Rectal smooth muscle tissue (tissue), 1 donor: ENCODE measurements around the gene PRKCH.
A peak's percentile ranks its signal among the peaks of the same experiment; 100 is the strongest.

ENCODE experiments used
- H3K27ac ChIP-seq: one replicate; pipeline ENCODE4 v1.7.0; 2013; ENCODE audit warnings: low read depth, low read length, inconsistent platforms
- H3K27me3 ChIP-seq: one replicate; pipeline ENCODE4 v1.7.0; 2013; ENCODE audit warnings: low read length; ENCODE audit not compliant: control insufficient read depth, insufficient read depth
- H3K36me3 ChIP-seq: one replicate; pipeline ENCODE4 v1.7.0; 2013; ENCODE audit warnings: low read length; ENCODE audit not compliant: control insufficient read depth, insufficient read depth
- H3K4me1 ChIP-seq: one replicate; pipeline ENCODE4 v1.7.0; 2013; ENCODE audit warnings: low read length; ENCODE audit not compliant: control insufficient read depth, insufficient read depth
- H3K4me3 ChIP-seq: one replicate; pipeline ENCODE4 v1.7.0; 2013; ENCODE audit warnings: low read length
- H3K9ac ChIP-seq: one replicate; pipeline ENCODE4 v1.7.0; 2013; ENCODE audit warnings: low read length

The PRKCH gene

DNA sequence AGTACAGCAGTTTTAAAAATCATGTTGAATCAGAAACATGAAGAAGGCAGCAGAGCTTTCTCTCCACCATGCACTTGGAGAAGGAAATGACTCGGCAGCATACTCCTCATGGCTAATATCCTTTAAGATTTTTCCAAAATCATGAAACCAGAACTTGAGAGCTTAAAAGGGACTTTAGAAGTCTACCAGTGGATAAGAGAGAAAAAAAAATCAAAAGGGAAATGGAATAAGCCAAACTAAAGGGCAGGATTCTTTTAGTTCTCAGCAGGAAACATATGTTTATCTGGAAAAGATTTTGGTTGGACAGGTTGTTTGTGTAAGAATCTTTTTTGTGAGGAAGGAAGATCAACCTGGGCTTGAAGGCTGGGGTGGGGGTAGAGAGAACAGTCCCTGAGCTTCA lies 111.8 kb downstream of the PRKCH start:
- H3K27me3 ChIP-seq: no peaks in the 10 kb centered on the region
- H3K27ac ChIP-seq: no peak overlapping the region
- no peak overlapping the region for H3K9ac ChIP-seq
- H3K4me3 ChIP-seq: no peak overlapping the region
- H3K4me1 ChIP-seq: no peaks in the 10 kb centered on the region
- H3K36me3 ChIP-seq: no peaks in the 10 kb centered on the region

DNA sequence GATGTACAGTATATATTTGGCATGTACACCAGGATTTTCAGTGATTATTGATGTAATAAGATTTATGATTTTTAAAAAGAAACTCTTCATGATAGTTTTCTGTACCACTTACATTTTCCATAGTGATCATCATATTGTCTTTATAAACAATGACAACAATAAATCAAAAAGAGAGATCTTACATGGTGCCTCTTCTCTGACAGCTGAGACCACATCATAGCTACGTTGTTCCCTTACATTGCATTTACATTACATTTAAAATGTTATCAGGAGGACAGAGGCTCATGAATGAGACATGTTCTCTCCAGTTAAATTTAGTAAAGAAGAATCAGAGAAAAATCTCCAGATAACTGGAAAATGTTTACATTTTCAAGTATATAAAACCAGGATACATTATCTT lies 112.4 kb downstream of the PRKCH start:
- no peaks in the 10 kb centered on the region for H3K27me3 ChIP-seq
- H3K9ac ChIP-seq: no peak overlapping the region
- H3K27ac ChIP-seq: no peak overlapping the region
- H3K36me3 ChIP-seq: no peaks in the 10 kb centered on the region
- H3K4me1 ChIP-seq: no peaks in the 10 kb centered on the region
- no peak overlapping the region for H3K4me3 ChIP-seq

DNA sequence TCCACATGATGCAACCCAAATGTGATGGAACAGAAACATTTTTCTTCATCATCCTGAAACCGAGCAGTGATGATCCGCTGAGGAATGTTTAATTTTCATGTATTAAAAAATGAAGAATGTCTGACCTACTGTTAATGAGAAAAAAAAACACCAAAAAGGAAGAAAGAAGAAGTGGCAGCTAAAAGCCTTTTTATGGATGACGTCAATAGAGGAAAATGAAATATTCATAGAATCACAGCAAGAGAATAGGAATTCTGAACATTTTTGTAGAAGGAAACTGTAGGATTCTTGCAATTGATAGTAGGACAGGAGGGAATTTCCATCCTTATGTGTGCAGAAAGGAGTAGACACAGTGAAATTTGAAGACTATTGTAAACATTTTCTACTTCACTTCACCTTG lies 112.9 kb downstream of the PRKCH start:
- H3K4me3 ChIP-seq: no peak overlapping the region
- H3K27me3 ChIP-seq: no peaks in the 10 kb centered on the region
- H3K27ac ChIP-seq: no peak overlapping the region
- H3K36me3 ChIP-seq: no peaks in the 10 kb centered on the region
- no peaks in the 10 kb centered on the region for H3K4me1 ChIP-seq
- H3K9ac ChIP-seq: no peak overlapping the region

DNA sequence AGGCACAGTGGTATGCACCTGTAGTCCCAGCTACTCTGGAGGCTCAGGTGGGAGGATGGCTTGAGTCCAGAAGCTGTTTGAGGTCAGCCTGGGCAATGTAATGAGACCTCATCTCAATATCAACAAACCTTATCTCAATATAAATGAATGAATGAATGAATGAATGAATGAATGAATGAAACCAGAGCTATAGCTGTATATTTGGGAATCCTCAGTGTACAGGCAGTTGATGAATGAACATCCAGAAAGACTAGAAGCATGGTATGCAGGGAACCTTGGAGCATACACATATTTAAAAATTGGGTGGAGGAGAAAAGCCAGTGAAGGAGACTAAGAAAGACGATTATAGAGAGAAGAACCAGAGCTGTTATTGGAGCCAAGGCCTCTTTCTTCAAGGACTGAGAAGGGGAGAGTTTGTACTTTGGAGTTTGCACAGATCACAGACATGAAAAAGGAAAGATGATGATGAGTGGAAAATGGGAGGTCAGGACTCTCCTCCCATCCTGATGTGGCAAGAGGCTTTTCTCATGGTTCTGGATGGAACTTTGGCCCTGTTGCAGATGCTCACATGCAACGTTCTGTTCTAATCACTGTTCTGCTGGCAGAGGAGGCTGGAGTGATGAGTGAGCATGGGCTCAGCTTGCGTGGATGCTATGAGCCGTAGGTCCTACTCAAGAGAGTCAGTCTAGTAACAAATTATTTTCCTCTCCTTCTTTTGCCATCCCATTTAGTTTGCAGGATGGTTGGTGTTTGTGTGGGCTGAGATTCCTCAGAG lies 114.4 kb downstream of the PRKCH start:
- H3K4me1 ChIP-seq: no peaks in the 10 kb centered on the region

DNA sequence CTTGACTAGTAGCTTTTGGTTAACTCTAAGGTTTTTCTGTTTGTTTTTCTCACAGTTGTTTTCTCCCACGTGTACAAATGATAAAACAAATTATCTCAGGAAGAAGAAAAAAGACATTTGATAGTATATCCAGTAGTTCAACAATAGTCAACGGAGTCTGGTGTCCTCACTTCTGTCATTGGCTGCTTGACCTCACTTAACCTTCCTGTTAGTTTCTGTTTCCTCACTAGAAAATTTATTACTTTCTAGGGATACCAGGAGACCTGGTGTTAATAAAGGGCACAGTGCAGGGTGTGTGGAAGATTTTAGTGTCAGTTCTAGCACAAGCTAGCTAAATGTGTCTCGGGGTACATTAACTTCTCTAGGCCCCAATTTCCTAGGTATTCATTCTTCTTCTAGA lies 116.0 kb downstream of the PRKCH start:
- Histone ChIP-seq H3K27ac (no peak overlapping the region), H3K9ac (no peak overlapping the region), H3K4me1 (no peaks in the 10 kb centered on the region), H3K4me3 (no peak overlapping the region), H3K36me3 (no peaks in the 10 kb centered on the region), H3K27me3 (no peaks in the 10 kb centered on the region)

More for the DNA sequence above, 114.4 kb downstream of the PRKCH start:
- Histone ChIP-seq H3K27ac (no peak overlapping the region), H3K4me3 (no peak overlapping the region), H3K9ac (no peak overlapping the region), H3K36me3 (no peaks in the 10 kb centered on the region), H3K27me3 (no peaks in the 10 kb centered on the region)

DNA sequence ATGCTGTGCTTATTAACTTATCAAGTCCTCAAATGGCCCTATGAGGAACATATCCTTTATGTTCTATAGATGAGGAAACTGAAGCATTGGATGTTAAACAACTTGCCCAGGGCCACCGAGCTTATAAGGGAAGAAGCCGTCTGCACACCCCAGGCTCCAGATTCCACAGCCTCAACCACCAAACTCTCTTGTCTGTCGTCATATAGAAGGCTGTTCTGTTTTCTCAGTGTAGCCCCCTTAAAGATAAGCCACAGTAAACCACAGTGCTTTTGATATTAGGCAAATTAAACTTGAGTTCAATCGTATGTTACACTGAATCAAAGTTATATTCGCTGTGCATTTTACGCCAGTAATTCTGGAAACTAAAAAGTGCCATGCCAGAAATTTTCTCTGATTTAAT lies 116.7 kb downstream of the PRKCH start:
- no peak overlapping the region for H3K4me3 ChIP-seq
- H3K27ac ChIP-seq: no peak overlapping the region

DNA sequence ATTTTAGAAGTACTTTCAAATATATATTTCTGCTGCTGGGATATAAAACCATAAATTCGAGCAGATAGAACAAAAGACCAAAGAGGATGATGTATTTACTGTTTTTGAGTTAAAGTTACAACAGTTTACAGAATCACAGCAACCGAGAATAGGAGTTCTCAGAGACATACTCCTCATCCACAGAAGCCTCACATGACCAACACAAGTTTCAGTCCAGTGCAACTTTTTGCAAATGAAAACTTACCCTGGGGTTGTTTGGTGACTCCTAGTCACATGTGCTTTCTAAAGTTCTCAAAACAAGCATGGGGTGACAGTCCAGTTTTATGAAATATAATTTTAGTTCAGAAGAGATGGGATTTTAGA lies 117.1 kb downstream of the PRKCH start:
- H3K4me1 ChIP-seq: no peaks in the 10 kb centered on the region
- no peak overlapping the region for H3K27ac ChIP-seq
- H3K36me3 ChIP-seq: no peaks in the 10 kb centered on the region
- no peak overlapping the region for H3K9ac ChIP-seq
- no peak overlapping the region for H3K4me3 ChIP-seq
- H3K27me3 ChIP-seq: no peaks in the 10 kb centered on the region

More for the DNA sequence above, 116.7 kb downstream of the PRKCH start:
- H3K27me3 ChIP-seq: no peaks in the 10 kb centered on the region
- H3K4me1 ChIP-seq: no peaks in the 10 kb centered on the region
- no peaks in the 10 kb centered on the region for H3K36me3 ChIP-seq
- no peak overlapping the region for H3K9ac ChIP-seq

DNA sequence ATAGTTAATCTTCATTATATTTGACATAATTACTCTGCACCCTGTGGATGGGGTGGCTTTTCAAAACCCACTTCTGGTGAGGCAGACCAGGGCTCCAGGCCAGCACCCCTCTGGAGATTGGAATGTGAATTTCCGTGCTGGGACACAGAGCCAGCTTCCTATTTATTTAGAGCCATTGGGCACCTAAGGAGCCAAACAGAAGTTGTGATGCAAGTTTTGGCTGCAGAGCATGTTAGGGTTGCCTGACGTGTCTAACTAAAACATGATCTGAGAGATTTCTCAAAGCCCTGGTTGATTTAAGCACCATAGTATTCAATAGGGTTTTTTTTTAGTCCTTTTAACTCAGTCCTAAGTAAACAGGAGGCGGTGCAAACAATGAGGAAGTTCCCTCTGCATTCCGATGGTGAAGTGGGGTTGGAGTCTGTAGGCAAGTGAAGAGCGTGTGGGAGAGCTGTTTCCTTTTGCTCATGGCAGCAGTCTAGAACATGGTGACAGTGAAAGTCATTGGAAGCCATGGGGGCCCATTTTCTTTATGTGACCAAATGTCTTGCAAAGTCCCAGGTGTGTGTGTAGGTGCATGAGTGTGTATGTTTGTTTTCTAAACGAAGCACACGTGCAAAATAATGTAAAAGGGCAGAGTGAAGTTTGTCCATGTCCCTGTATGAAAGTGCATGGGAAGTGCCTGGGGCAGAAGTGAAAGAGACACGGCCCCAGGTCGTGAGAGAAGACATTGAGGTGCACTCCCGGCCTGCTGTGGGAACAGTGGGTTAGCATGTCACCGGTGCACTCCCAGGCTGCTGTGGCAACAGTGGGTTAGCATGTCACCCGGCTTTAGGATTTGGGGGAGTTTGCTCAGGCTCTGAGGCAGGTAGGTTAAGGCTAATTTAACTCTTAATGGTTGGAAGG lies 117.7 kb downstream of the PRKCH start:
- H3K4me3 ChIP-seq: peak overlapping the region; percentile 6
- H3K27ac ChIP-seq: no peak overlapping the region
- H3K27me3 ChIP-seq: no peaks in the 10 kb centered on the region
- no peak overlapping the region for H3K9ac ChIP-seq
- no peaks in the 10 kb centered on the region for H3K36me3 ChIP-seq
- H3K4me1 ChIP-seq: no peaks in the 10 kb centered on the region

DNA sequence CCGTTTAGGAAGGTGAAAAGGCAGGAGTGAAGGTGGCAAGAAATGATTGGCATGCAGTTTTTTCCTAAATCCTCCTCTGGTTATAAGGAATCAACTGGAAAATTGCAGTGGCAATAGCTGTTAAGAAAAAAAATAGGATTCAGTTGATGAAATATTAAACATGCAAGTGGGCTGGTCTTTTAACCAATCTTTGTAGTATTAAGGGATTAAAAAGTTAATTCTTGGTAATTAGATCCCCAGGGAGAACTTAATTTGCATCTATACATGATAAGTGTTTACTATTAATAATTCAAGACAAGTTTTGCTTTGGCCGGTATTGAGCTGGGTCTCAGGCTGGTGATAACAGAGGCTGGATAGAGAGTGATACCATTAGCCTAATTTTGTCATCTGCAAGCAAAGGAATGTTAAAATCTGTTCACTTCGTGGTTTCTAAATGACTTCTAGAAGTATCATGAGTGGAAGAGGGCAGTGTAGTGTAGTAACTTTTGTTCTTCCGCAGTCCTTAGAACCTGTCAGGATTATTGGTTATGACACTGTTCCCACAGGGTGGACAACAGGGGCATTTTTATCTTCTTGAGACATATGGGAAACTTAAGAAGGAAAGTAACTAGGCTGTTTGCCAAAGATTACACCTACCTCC lies 118.5 kb downstream of the PRKCH start:
- Histone ChIP-seq H3K4me3 (peak overlapping the region; percentile 6), H3K4me1 (no peaks in the 10 kb centered on the region), H3K27ac (no peak overlapping the region), H3K27me3 (no peaks in the 10 kb centered on the region), H3K9ac (no peak overlapping the region), H3K36me3 (no peaks in the 10 kb centered on the region)

DNA sequence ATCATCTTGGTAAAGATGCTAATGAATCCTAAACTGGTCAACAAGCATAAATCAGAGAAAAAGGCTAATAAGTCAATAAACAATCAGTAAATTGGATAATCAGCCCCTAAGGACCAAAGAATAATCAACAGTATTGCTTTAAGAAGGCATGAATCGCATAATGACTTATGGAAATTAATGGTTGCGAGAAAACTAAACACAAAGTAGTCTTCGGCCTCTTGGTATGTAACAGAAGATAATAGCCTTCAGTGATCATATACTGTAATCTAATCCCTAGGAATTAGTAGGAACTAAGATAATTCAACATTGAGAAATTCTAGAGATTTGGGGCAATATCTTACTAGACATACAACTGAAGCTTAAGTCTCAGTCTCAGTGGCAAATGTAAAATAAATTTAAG lies 122.1 kb downstream of the PRKCH start:
- Histone ChIP-seq H3K4me3 (no peak overlapping the region), H3K27me3 (no peaks in the 10 kb centered on the region), H3K9ac (no peak overlapping the region), H3K27ac (no peak overlapping the region), H3K36me3 (no peaks in the 10 kb centered on the region), H3K4me1 (no peaks in the 10 kb centered on the region)

DNA sequence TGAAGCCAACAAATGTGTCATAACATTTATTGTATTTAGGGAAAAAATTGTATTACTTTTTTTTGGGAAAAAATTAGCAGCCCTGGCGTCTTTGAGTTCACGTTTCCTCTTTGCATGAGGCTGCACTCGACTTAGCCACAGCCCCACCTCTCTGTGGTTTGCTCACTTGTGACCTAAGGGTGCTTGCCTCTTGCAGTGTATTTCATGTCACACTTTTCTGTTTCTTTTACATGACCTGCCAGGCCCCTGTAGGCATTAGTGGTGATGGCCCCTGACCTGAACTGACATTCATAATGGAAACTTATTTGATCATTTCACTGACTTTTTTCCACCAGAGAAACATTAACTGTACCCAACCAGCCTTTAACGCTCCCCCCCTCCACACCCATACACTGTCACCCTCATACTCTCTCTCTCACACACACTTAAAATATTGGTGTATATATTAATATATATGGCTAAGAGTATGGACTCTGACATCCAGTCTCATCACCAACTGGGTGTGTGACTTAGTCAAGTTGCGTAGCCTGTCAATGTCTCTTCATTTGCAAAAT lies 122.9 kb downstream of the PRKCH start:
- Histone ChIP-seq H3K27ac (no peak overlapping the region), H3K4me1 (no peaks in the 10 kb centered on the region), H3K4me3 (no peak overlapping the region), H3K9ac (no peak overlapping the region), H3K27me3 (no peaks in the 10 kb centered on the region), H3K36me3 (no peaks in the 10 kb centered on the region)

DNA sequence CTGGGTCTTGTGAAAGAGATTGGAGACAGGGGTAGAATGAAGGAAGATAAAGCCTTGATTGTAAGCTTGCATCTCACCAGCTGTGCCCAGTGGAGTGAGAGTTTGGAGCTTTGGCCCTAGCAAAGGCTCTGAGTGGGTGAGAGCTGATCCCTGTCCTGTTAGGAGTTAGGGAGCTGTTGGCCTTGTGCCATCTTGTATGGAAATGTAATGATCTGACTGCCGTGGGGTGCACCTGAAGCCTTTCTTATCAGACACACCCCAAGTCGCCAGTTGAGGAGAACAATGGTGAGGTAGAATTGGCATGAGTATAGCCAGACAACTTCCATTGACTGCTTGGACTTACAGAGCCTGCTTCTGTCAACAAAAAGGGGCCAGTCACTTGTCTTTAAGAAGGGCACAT lies 130.1 kb downstream of the PRKCH start:
- Histone ChIP-seq H3K27ac (no peak overlapping the region), H3K4me1 (no peaks in the 10 kb centered on the region), H3K27me3 (no peaks in the 10 kb centered on the region)

More for the DNA sequence above, 130.1 kb downstream of the PRKCH start:
- H3K9ac ChIP-seq: no peak overlapping the region
- H3K36me3 ChIP-seq: no peaks in the 10 kb centered on the region
- no peak overlapping the region for H3K4me3 ChIP-seq
